B cell (primary cell): ENCODE data around the gene RNLS.

ENCODE experiments used
- CTCF ChIP-seq: fragments of 200-600 bp; IDR thresholded peaks from one replicate; pipeline ENCODE4 v1.8.0; 2022; ENCODE audit warnings: antibody characterized with exemption, mild to moderate bottlenecking
- EZH2 ChIP-seq: IDR thresholded peaks from 2 replicates; pipeline ENCODE4 v1.6.1; 2012; ENCODE audit warnings: borderline replicate concordance, low read depth, mild to moderate bottlenecking, moderate library complexity, low read length; ENCODE audit not compliant: insufficient read depth, poor library complexity, severe bottlenecking

DNA sequence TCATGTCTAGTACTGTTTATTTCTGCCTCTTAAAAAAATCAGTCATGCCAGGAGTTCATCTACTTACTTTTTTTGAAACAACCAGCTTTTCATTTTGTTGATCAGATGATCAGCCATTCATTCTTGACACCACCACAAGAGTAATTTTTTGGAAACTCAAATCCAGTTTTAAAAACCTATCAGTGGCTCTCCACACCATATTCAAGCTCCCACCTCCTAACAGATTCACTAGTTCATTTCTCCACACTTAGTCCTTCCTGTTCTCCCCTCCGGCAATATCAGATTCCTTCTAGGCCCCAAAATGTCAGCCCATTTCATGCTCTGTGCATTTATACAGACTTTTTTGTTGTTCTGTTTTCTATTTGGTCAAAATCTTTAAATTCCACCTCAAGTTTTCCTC is 341.6 kb downstream of the RNLS start:
- TF ChIP-seq EZH2 (no peak), CTCF (no peak)
